CD14-positive monocyte (primary cell): ENCODE results near the gene DUS2. TPM values are rescaled to one million over a fixed set of nuclear protein-coding genes. Genes with fewer than 3 reads are reported as not detected.

Experiments
- DNase-seq, 3 donors: peaks; one replicate each; pipeline ENCODE4 v3.0.0-alpha.2; 2011 to 2022
- H2AFZ ChIP-seq: 2 replicates; pipeline ENCODE4 v1.6.0; 2012; ENCODE audit warnings: mild to moderate bottlenecking, low read depth, low read length, inconsistent platforms; ENCODE audit not compliant: insufficient read depth, poor library complexity, severe bottlenecking
- H3K27ac ChIP-seq, 2 donors: 1 replicate in 1 of 2; 2 replicates in 1 of 2; pipeline ENCODE4 v1.5.1; 2012 to 2013; ENCODE audit warnings: low read length in 2 of 2, control low read depth in 1 of 2, inconsistent platforms in 1 of 2, low read depth in 1 of 2, mild to moderate bottlenecking in 1 of 2
- H3K27me3 ChIP-seq, 2 donors: one replicate each; pipeline versions ENCODE4 v1.6.0 to v1.6.1; 2011 to 2013; ENCODE audit warnings: low read length in 2 of 2; ENCODE audit not compliant: control insufficient read depth in 2 of 2, insufficient read depth in 2 of 2
- H3K36me3 ChIP-seq, 2 donors: replicated peaks in 1 of 2; 1 replicate in 1 of 2; 2 replicates in 1 of 2; pipeline versions ENCODE4 v1.5.1 to v1.6.1; 2012 to 2013; ENCODE audit warnings: low read length in 2 of 2, control low read depth in 1 of 2, inconsistent platforms in 1 of 2, mild to moderate bottlenecking in 1 of 2; ENCODE audit not compliant: insufficient read depth in 2 of 2, control insufficient read depth in 1 of 2
- H3K4me1 ChIP-seq, 2 donors: 1 replicate in 1 of 2; 2 replicates in 1 of 2; pipeline versions ENCODE4 v1.5.1 to v1.6.1; 2012 to 2013; ENCODE audit warnings: low read length in 2 of 2, control low read depth in 1 of 2, inconsistent platforms in 1 of 2, mild to moderate bottlenecking in 1 of 2, moderate library complexity in 1 of 2; ENCODE audit not compliant: insufficient read depth in 2 of 2, control insufficient read depth in 1 of 2
- H3K4me2 ChIP-seq: replicated peaks from 2 replicates; pipeline ENCODE3; 2012; ENCODE audit warnings: low read length, moderate library complexity, mild to moderate bottlenecking; ENCODE audit not compliant: poor library complexity, severe bottlenecking; ENCODE audit errors: extremely low read depth
- H3K4me3 ChIP-seq, 3 experiments: fragments of 200-600 bp in 1 of 3; sonication (generic) in 1 of 3; replicated peaks in 1 of 3; 1 replicate in 2 of 3; 2 replicates in 1 of 3; pipeline ENCODE4 v1.5.1; 2011 to 2013; ENCODE audit warnings: low read length in 3 of 3, mild to moderate bottlenecking in 3 of 3, control low read depth in 2 of 3, low read depth in 2 of 3, inconsistent platforms in 1 of 3, moderate library complexity in 1 of 3
- H3K79me2 ChIP-seq: 2 replicates; pipeline ENCODE4 v1.6.0; 2012; ENCODE audit warnings: mild to moderate bottlenecking, control low read depth, inconsistent platforms, low read length, moderate library complexity; ENCODE audit not compliant: insufficient read depth
- H3K9ac ChIP-seq: 2 replicates; pipeline ENCODE4 v1.6.0; 2017; ENCODE audit warnings: low read length, mild to moderate bottlenecking; ENCODE audit not compliant: insufficient read depth, poor library complexity, severe bottlenecking
- H3K9me3 ChIP-seq, 2 donors: replicated peaks in 1 of 2; 1 replicate in 1 of 2; 2 replicates in 1 of 2; pipeline versions ENCODE4 v1.5.1 to v1.6.1; 2012 to 2013; ENCODE audit warnings: low read length in 2 of 2, control low read depth in 1 of 2; ENCODE audit not compliant: control insufficient read depth in 1 of 2, insufficient read depth in 1 of 2
- H4K20me1 ChIP-seq: 2 replicates; pipeline ENCODE4 v1.6.0; 2012; ENCODE audit warnings: mild to moderate bottlenecking, low read length, control low read depth, moderate library complexity; ENCODE audit not compliant: insufficient read depth
- H3K27ac Mint-ChIP-seq, 7 donors: one replicate each; pipeline ENCODE4 v1.8.0; 2020; ENCODE audit warnings: mild to moderate bottlenecking in 7 of 7, mixed read lengths in 7 of 7, moderate library complexity in 6 of 7, inconsistent platforms in 2 of 7
- H3K27me3 Mint-ChIP-seq, 3 donors: one replicate each; pipeline ENCODE4 v1.8.0; 2021 to 2022; ENCODE audit warnings: low read depth in 3 of 3, mild to moderate bottlenecking in 3 of 3, mixed read lengths in 3 of 3, moderate library complexity in 3 of 3, inconsistent platforms in 1 of 3
- H3K36me3 Mint-ChIP-seq, 2 donors: one replicate each; pipeline ENCODE4 v1.8.0; 2020; ENCODE audit warnings: mixed read lengths in 2 of 2, inconsistent platforms in 1 of 2, mild to moderate bottlenecking in 1 of 2
- H3K4me1 Mint-ChIP-seq: one replicate; pipeline ENCODE4 v1.8.0; 2020; ENCODE audit warnings: mild to moderate bottlenecking, mixed read lengths
- H3K4me3 Mint-ChIP-seq, 2 donors: one replicate each; pipeline ENCODE4 v1.8.0; 2020; ENCODE audit warnings: mild to moderate bottlenecking in 2 of 2, mixed read lengths in 2 of 2, moderate library complexity in 1 of 2
- H3K9me3 Mint-ChIP-seq, 7 donors: one replicate each; pipeline ENCODE4 v1.8.0; 2020 to 2022; ENCODE audit warnings: mixed read lengths in 7 of 7, mild to moderate bottlenecking in 6 of 7, moderate library complexity in 6 of 7, inconsistent platforms in 2 of 7
- WGBS: methylation state at CpG from one replicate; pipeline ENCODE4 v1.1.5; 2013; ENCODE audit warnings: missing lambda C conversion rate; ENCODE audit not compliant: insufficient coverage; 5-methylcytosine and 5-hydroxymethylcytosine counted together
- intact Hi-C, 2 donors: fragments of 100-400 bp; cut with micrococcal nuclease; formaldehyde crosslinking; loops; one replicate each; pipeline versions ENCODE4 v1.15.0 to v1.15.1; 2023
- polyA plus RNA-seq, 3 donors: library from polyadenylated mRNA; depleted of rRNA in 1 of 3; unstranded in 2 of 3; stranded (reverse) in 1 of 3; fragments of 300-500 nt in 2 of 3; fragments of >200 nt in 1 of 3; fragmentation: Illumina TruSeq in 2 of 3; gene quantifications; 1 replicate in 2 of 3; 2 replicates in 1 of 3; pipeline ENCODE4 v1.2.3, GENCODE V29; 2012 to 2021
- TF ChIP-seq, protein P1 (sequence below): fragments of 200-600 bp; IDR thresholded peaks from one replicate; pipeline ENCODE4 v1.8.0; 2022; ENCODE audit warnings: antibody characterized with exemption, mild to moderate bottlenecking

Gene DUS2
- polyA plus RNA-seq, 3 donors = 18.4 to 40.7 (median 33.2) TPM

- H3K4me3 ChIP-seq = peak overlapping the region in 1 of 3 experiments; percentile 26
- TF ChIP-seq, protein P1, sequence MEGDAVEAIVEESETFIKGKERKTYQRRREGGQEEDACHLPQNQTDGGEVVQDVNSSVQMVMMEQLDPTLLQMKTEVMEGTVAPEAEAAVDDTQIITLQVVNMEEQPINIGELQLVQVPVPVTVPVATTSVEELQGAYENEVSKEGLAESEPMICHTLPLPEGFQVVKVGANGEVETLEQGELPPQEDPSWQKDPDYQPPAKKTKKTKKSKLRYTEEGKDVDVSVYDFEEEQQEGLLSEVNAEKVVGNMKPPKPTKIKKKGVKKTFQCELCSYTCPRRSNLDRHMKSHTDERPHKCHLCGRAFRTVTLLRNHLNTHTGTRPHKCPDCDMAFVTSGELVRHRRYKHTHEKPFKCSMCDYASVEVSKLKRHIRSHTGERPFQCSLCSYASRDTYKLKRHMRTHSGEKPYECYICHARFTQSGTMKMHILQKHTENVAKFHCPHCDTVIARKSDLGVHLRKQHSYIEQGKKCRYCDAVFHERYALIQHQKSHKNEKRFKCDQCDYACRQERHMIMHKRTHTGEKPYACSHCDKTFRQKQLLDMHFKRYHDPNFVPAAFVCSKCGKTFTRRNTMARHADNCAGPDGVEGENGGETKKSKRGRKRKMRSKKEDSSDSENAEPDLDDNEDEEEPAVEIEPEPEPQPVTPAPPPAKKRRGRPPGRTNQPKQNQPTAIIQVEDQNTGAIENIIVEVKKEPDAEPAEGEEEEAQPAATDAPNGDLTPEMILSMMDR = no peak
- intact Hi-C loops = no loop called here
- peak overlapping the region; percentile 62 for H3K9ac ChIP-seq
- no peaks in the 10 kb centered on the region for H3K9me3 ChIP-seq
- H3K27me3 ChIP-seq = no peaks in the 10 kb centered on the region
- H3K79me2 ChIP-seq = no peaks in the 10 kb centered on the region
- DNase-seq = no peak
- peaks cover 0 to 3% (median 0%) of the 10 kb centered on the region in 3 donors for H3K27me3 Mint-ChIP-seq
- peak overlapping the region; percentile 93 to 97 for H3K27ac ChIP-seq
- H3K36me3 ChIP-seq = no peaks in the 10 kb centered on the region
- no peak overlapping the region for H2AFZ ChIP-seq
- H3K9me3 Mint-ChIP-seq = peaks cover 0 to 5% (median 0%) of the 10 kb centered on the region in 7 donors
- H3K4me1 Mint-ChIP-seq = peaks cover 52% of the 10 kb centered on the region
- no CpG with 5 or more reads among the region's 9 CpGs for WGBS
- no peaks in the 10 kb centered on the region for H4K20me1 ChIP-seq
- peaks cover 59 to 63% of the 10 kb centered on the region in 2 donors for H3K4me1 ChIP-seq
- H3K36me3 Mint-ChIP-seq = peaks cover 0 to 3% of the 10 kb centered on the region in 2 donors
- H3K4me3 Mint-ChIP-seq = peak overlapping the region; percentile 17 to 67
- H3K4me2 ChIP-seq = no peak overlapping the region
- H3K27ac Mint-ChIP-seq = peak overlapping the region; percentile 99 to 100 (median 99)
Observed at GRCh38 chr16:68005211-68005610, 17.9 kb upstream of the DUS2 start.

GRCh38 chr16:68005786-68006286 lies 17.2 kb upstream of the DUS2 start:
- Histone ChIP-seq H4K20me1 (no peaks in the 10 kb centered on the region), H2AFZ (no peak overlapping the region), H3K4me2 (peak overlapping the region; percentile 33), H3K4me3 (peak overlapping the region in 1 of 3 experiments; percentile 29), H3K36me3 (no peaks in the 10 kb centered on the region), H3K9me3 (no peaks in the 10 kb centered on the region), H3K27ac (peak overlapping the region; percentile 93 to 97), H3K9ac (peak overlapping the region; percentile 62), H3K27me3 (no peaks in the 10 kb centered on the region), H3K4me1 (peaks cover 53 to 57% of the 10 kb centered on the region in 2 donors), H3K79me2 (no peaks in the 10 kb centered on the region)
- peaks cover 0 to 3% of the 10 kb centered on the region in 2 donors for H3K36me3 Mint-ChIP-seq
- peaks cover 47% of the 10 kb centered on the region for H3K4me1 Mint-ChIP-seq
- H3K27ac Mint-ChIP-seq = peak overlapping the region; percentile 99 to 100 (median 99)
- WGBS = 0% methylated on average over 3 of the region's 6 CpGs
- peaks cover 0 to 5% (median 0%) of the 10 kb centered on the region in 7 donors for H3K9me3 Mint-ChIP-seq
- peaks cover 0 to 2% (median 0%) of the 10 kb centered on the region in 3 donors for H3K27me3 Mint-ChIP-seq
- DNase-seq = peak; percentile 88 to 94 (median 92)
- intact Hi-C loops = loop anchor here in 1 of 2 donors (2.0 kb wide), 1 partner anchor 17 kb away; the partner anchor contains the start of genes DDX28 and DUS2
- H3K4me3 Mint-ChIP-seq = peak overlapping the region; percentile 39 to 67
- TF ChIP-seq, protein P1 = no peak
